HG03025 (cell line): ENCODE results near the gene MYL9.

ENCODE experiments used
- ATAC-seq: cut with Tn5 transposase; IDR thresholded peaks from one replicate; pipeline ENCODE4 v1.9.1; 2021; ENCODE audit warnings: mild to moderate bottlenecking, moderate library complexity; ENCODE audit not compliant: unreplicated experiment, low FRiP score

MYL9 gene

GRCh38 chr20:36525620-36526365 is 15.5 kb upstream of the MYL9 start:
- no peak for ATAC-seq

- no peak for ATAC-seq
Measured at GRCh38 chr20:36526521-36527011, 14.8 kb upstream of the MYL9 start.

GRCh38 chr20:36527331-36528125 is 13.8 kb upstream of the MYL9 start:
- no peak for ATAC-seq

- no peak for ATAC-seq
Measured at GRCh38 chr20:36528176-36528874, 13.0 kb upstream of the MYL9 start.

- ATAC-seq = no peak
Measured at GRCh38 chr20:36528875-36529417, 12.4 kb upstream of the MYL9 start.

- ATAC-seq = no peak
Measured at GRCh38 chr20:36532388-36532787, 8.9 kb upstream of the MYL9 start.

- no peak for ATAC-seq
Measured at GRCh38 chr20:36532822-36533221, 8.5 kb upstream of the MYL9 start.

GRCh38 chr20:36538026-36538722 is 3.1 kb upstream of the MYL9 start:
- ATAC-seq = no peak

- ATAC-seq = no peak
Measured at GRCh38 chr20:36540551-36541211, 638 bp upstream of the MYL9 start.

GRCh38 chr20:36541768-36542488 is 609 bp downstream of the MYL9 start:
- no peak for ATAC-seq

- no peak for ATAC-seq
Measured at GRCh38 chr20:36542516-36543183, 1.3 kb downstream of the MYL9 start.

- ATAC-seq = no peak
Measured at GRCh38 chr20:36543184-36544133, 2.1 kb downstream of the MYL9 start.

GRCh38 chr20:36544134-36545018 is 3.1 kb downstream of the MYL9 start:
- ATAC-seq = no peak

- no peak for ATAC-seq
Measured at GRCh38 chr20:36546111-36546736, 4.9 kb downstream of the MYL9 start.

- ATAC-seq = no peak
Measured at GRCh38 chr20:36547186-36548005, 6.1 kb downstream of the MYL9 start.
